WI38 (cell line): ENCODE data around the gene NOX3.

Experiments
- H3K4me3 ChIP-seq: 2 replicates; pipeline ENCODE4 v1.5.1; 2011; ENCODE audit warnings: low read depth, mild to moderate bottlenecking, control low read depth, low read length
- TF ChIP-seq, protein P1 (sequence below): IDR thresholded peaks from 2 replicates; pipeline ENCODE4 v1.5.1; 2012; ENCODE audit warnings: low read depth, mild to moderate bottlenecking, control low read depth, low read length

NOX3 gene, protein sequence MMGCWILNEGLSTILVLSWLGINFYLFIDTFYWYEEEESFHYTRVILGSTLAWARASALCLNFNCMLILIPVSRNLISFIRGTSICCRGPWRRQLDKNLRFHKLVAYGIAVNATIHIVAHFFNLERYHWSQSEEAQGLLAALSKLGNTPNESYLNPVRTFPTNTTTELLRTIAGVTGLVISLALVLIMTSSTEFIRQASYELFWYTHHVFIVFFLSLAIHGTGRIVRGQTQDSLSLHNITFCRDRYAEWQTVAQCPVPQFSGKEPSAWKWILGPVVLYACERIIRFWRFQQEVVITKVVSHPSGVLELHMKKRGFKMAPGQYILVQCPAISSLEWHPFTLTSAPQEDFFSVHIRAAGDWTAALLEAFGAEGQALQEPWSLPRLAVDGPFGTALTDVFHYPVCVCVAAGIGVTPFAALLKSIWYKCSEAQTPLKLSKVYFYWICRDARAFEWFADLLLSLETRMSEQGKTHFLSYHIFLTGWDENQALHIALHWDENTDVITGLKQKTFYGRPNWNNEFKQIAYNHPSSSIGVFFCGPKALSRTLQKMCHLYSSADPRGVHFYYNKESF

GRCh38 chr6:155455766-155456165 lies at the start of gene NOX3:
NOX3 (minus strand) TSS chr6:155455839; CDS start chr6:155455800, 39 bp downstream.
- no peak within 1 kb of the TSS for H3K4me3 ChIP-seq
- TF ChIP-seq, protein P1, sequence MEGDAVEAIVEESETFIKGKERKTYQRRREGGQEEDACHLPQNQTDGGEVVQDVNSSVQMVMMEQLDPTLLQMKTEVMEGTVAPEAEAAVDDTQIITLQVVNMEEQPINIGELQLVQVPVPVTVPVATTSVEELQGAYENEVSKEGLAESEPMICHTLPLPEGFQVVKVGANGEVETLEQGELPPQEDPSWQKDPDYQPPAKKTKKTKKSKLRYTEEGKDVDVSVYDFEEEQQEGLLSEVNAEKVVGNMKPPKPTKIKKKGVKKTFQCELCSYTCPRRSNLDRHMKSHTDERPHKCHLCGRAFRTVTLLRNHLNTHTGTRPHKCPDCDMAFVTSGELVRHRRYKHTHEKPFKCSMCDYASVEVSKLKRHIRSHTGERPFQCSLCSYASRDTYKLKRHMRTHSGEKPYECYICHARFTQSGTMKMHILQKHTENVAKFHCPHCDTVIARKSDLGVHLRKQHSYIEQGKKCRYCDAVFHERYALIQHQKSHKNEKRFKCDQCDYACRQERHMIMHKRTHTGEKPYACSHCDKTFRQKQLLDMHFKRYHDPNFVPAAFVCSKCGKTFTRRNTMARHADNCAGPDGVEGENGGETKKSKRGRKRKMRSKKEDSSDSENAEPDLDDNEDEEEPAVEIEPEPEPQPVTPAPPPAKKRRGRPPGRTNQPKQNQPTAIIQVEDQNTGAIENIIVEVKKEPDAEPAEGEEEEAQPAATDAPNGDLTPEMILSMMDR, result no peak

DNA sequence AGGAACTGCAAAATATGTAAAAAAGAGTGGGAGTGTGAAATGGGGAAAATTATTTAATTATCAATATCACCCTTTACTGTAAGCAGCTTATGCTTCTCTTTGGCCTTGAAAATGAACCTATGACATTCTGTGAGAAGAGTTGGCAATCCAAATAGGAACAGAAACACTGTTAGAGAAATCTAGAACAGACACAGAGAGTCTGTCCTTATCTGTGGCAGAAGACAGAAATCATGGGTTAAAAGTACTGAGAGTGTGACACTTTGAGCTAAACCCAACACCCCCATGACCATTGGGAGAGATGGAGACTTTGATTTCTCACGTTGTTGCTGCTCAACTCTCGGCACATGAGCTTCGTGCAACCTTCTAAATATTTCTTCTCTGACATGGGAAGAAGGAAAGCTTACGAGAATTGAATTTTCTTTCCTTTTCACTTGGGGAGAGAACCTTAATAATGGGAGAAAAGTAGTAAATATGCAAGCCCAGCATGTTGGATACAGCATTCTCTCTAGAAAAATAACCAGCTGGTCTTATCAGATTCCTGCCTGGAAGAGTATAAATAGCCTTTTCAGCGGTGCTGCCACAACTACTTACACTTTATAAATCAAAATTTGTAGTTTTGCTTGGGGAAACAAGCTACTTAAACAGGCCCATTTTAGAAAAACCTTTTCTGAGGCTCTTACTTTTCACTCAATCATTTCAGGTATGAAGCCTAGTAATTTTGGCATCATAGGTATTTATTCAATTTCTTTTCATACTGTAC lies 49.4 kb upstream of the NOX3 start:
- TF ChIP-seq, protein P1, result no peak
- no peak overlapping the region for H3K4me3 ChIP-seq

DNA sequence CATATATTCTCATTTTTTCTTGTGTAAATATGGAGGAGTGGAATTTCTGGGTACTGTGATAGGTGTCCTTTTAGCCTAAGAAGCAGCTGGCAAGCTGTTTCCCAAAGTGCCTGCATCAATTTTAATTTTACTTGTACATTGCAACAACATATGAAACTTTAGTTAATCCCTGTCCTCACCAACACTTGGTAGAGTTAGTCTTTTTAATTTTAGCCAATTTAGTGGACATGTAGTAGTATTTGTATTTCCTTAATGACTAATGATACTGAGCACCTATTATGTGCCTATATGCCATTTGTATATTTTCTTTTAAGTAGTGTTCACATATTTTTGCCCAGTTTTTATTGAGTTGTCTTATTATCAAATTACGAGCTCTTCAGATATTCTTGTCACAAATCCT lies 46.8 kb upstream of the NOX3 start:
- TF ChIP-seq, protein P1, result no peak
- H3K4me3 ChIP-seq, result no peak overlapping the region

GRCh38 chr6:155499574-155499973 lies 43.9 kb upstream of the NOX3 start:
- TF ChIP-seq, protein P1, result no peak
- no peak overlapping the region for H3K4me3 ChIP-seq

GRCh38 chr6:155498370-155498769 lies 42.7 kb upstream of the NOX3 start:
- no peak overlapping the region for H3K4me3 ChIP-seq
- TF ChIP-seq, protein P1, result no peak

GRCh38 chr6:155497273-155497672 lies 41.6 kb upstream of the NOX3 start:
- no peak overlapping the region for H3K4me3 ChIP-seq
- TF ChIP-seq, protein P1, result no peak
